NCI-H774 (cell line): ENCODE measurements around the gene PTPN3.
"Not testable (repeated sequence)": the region's sequence is repeated elsewhere in the genome, so short reads cannot be mapped to it uniquely, and the experiment has no call there.

Experiments used
- DNase-seq: peaks from one replicate; lab custom pipeline; 2025; lab: John Stamatoyannopoulos, UW

The PTPN3 gene

DNA sequence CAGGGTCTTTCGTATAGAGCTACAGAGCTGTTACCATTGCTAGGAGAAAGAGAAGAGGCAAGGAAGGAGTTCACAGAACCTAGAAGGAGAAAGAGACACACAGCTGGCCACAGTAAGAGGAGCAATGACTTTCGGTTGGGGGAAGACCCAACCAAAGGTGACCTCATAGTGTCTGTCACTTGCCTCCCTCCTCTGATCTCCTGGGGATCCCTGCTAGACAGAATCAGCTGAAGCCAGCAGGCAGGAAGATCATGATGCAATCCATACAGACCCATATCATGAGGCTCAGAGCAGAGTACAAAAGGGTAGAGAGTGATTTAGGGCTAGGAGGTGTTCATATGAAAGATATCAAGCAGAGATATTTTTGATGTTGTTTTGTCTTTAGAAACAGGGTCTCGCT, 151.2 kb downstream of the PTPN3 start:
- DNase-seq: no peak

DNA sequence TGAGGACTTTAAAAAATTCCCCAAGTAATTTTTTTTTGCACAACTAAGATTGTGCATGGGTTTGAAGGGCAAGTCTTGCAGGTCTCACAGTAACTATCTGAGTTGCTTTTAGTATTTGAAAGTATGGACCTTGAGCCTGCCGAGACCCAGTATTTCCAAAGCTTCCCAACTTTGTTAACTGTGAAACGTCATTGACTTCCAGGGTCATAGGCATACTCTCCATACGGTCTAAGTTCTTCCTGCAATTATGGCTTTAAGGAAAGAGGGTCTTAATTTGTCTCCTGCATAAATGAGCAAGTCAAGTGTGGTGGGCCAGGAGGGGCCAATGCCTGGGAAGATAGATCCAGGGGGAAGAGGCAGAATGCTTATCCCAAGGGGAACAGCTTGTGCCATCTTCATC, 153.2 kb downstream of the PTPN3 start:
- DNase-seq: no peak

DNA sequence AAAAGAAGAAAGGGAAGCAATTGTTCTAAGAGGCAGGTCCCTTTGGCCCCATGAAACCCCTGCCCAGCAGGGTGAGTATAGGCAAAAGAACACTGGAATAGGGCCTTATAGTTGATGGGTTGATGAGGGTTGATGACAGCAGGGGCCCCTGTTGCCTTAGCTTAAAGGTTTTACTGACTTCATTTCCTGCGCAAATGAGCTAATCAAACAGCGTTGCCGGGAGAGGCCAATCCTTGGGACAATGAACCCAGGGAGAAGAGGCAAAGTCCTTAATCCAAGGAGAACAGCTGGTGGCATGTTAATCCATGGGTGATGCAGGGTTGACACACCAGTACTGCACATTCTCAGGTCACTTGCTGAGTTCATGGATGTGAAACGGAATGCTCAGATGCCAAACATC, 155.2 kb downstream of the PTPN3 start:
- no peak for DNase-seq

DNA sequence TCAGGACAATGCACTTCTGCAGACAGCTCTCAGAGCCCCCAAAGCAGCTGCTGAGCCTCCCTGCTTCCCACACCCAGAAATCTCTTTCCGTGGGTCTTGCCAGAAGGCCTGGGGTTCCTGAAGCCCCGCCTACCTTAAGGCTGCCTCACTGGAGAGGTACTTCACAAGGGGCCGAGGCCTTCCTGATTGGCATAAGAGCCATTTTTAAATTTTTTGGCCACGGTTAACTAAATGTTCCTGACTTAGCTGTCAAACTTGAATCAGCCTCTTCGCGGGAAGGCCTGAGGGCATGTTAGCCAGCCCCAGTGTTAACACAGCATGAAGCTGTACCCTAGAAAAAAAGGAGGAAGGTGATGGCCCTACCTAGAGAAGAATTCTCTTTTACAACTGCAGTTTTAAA, 156.5 kb downstream of the PTPN3 start:
- DNase-seq: no peak

DNA sequence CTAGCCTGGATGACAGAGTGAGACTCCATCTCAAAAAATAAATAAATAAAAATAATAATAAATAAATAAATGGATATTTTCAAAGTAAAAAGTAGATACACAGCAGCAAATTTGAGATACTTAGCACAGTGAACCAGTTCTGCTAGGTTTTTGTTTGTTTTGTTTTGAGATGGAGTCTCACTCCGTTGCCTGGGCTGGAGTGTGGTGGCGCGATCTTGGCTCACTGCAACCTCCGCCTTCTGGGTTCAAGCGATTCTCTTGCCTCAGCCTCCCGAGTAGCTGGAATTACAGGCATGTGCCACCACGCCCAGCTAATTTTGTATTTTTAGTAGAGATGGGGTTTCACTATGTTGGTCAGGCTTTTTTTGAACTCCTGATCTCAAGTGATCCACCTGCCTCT, 157.1 kb downstream of the PTPN3 start:
- not testable (repeated sequence) for DNase-seq

DNA sequence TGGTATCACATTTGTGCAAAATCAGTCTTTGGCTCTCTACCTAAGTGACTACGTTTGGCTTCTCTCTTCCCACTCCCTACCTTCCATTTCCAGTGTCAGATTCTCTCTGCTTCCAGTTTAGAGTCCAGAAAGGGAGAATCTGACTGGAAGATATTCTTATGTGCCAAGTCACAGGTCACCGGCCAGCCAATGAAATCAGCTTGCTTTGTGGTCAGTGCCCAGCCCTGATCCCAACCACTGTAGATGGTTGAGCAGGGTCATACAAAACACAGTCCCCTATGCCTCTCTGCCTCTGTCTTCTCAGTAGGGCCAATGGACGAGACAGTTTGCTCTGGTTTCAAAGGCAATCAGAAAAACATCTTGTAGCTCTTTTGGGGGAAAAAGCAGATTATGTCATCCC, 161.7 kb downstream of the PTPN3 start:
- DNase-seq: no peak

DNA sequence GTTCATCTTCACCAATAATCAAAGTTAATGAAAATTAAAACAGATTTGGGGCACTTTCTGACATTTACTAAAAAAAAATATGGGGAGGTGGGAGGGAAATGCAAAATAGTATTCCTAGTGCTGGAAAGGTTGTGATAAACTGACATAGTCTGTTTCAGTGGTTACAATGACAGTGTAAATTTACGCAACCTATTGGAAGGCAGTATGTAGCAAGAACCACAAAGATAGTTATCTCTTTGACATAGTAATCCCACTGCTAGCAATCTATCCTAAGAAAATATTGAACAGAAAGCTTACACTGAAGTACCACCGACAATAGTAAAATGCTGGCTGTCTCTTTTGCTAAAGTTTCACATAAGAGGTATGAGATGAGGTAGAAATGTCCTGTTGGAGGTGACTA, 162.2 kb downstream of the PTPN3 start:
- DNase-seq: no peak

DNA sequence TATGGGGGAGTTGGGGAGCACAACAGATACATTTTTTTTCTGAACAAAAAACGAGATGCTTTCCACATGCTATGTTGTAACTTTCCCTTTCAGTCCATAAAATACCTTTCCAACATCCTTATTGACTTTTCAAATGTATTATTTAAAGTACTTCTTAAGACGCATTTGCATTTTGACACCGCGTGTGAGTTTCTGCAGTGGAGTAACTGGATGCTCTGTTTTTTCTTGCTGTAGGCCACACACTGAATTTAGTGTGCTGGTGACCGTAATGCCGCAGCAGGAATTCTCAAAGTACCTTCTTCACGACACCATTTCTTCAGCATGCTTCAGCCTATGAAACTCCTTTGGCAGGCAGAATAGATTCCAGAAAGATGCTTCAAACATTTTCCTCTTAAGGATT, 163.0 kb downstream of the PTPN3 start:
- DNase-seq: no peak

DNA sequence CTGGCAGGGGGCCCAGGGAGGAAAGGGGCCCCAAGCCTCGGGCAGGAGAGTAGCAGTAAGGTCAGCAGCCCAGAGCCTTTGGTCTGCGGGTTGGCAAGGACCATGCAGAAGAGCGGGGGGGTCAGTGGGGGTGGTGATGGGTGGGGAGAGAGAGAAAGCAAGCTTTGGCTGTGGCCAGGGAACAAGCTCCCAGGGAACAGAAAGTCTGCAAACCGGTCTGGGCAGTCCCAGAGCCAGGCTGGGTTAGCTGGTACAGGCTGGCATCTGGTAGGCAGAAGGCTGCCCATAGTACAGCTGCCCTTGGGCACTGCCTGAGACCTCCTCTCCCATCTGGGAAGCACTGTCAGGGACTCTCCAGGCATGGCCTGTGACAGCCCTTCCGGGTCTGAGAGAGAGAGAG, 166.8 kb downstream of the PTPN3 start:
- DNase-seq: no peak

DNA sequence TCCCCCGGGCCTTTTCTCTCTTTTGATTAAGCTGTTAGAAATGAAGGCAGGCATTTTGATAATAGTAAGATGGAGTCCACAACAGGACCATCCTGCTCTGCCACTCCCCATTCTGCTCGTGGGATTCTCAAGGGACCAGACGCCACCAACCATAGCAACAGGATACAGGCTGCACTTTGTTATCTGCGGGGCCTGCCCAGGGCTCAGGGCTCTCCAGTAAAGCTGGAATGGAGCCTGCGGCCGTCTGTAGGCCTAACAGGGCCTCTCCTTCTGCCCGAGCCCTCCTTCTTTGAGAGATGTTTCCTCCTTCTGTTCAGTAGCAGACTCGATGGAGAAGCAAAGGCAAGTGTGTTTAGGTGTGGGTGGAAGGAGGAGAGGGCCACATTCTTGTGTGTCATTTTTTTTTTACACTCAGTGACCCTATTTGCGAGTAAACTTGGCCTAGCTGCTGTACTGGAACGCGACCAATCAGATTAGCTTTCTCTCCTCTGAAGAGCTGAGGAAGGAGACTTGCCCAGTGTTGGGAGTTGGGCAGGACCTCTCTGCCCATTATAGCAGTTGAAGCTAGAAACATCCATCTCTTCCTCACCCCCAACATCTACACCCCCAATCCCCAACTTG, 168.4 kb downstream of the PTPN3 start:
- no peak for DNase-seq

DNA sequence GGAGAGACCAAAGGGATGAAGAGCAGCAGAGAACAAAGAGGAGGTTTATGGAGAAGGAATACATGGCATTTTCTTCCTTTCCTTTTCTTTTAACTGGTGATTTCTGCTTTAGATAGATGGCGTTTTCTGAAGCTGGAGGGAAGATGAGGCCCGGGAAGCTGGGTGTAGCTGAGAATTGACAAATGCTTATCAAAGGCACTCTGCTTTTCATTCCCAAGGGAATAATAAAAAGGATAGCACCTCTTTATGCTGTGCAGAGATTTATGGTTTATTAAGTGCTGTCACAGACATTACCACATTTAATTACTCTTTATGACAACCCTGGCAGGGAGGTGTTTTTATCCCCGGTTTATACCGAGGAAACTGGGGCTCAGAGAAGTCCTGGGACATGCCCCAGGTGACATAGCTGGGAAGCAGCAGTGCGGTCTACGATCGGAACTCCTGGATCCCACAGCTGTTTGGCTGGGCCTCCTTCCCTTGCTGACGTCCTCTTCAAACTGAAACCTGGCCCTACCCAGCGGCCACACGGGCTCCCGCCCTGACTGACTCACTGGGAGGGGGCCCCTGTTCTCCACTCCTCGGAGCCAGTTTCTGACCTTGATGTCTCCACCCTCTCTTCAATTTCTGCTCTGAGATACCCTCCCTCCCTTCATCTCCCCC, 169.0 kb downstream of the PTPN3 start:
- no peak for DNase-seq
